ENCODE measurements around the gene SCARB2. TPM values are rescaled to one million over a fixed set of nuclear protein-coding genes. Genes with fewer than 3 reads are reported as not detected.
A peak's percentile ranks its signal among the peaks of the same experiment; 100 is the strongest.

SCARB2 gene
- total RNA-seq, 1 donor from 2014 or later, result 190 TPM

GRCh38 chr4:76179398-76180318 lies 34.0 kb downstream of the SCARB2 start:
- ATAC-seq, result peak; percentile 98
- Histone ChIP-seq H3K9me3 (no peaks in the 10 kb centered on the region), H3K27me3 (no peaks in the 10 kb centered on the region), H3K4me1 (no peaks in the 10 kb centered on the region), H3K36me3 (peaks cover 56% of the 10 kb centered on the region), H3K4me3 (no peak overlapping the region), H3K27ac (no peak overlapping the region)
- DNase-seq, result peak; percentile 89
- peak; percentile 93 for TF ChIP-seq CTCF (IDR thresholded peaks at IDR 0.05)
- intact Hi-C loops (cut with DNase I), result no loop called here

- intact Hi-C loops (cut with DNase I), result no loop called here
Observed at GRCh38 chr4:76178296-76178695, 35.3 kb downstream of the SCARB2 start.

GRCh38 chr4:76177709-76178108 lies 35.9 kb downstream of the SCARB2 start:
- H3K36me3 ChIP-seq, result peaks cover 68% of the 10 kb centered on the region
- no peaks in the 10 kb centered on the region for H3K27me3 ChIP-seq
- no peaks in the 10 kb centered on the region for H3K4me1 ChIP-seq
- TF ChIP-seq CTCF (IDR thresholded peaks at IDR 0.05), result no peak
- H3K4me3 ChIP-seq, result no peak overlapping the region
- ATAC-seq, result no peak
- no peak for DNase-seq
- no peak overlapping the region for H3K27ac ChIP-seq
- intact Hi-C loops (cut with DNase I), result no loop called here
- H3K9me3 ChIP-seq, result no peaks in the 10 kb centered on the region

More at GRCh38 chr4:76178296-76178695, 35.3 kb downstream of the SCARB2 start:
- H3K9me3 ChIP-seq, result no peaks in the 10 kb centered on the region
- TF ChIP-seq CTCF (IDR thresholded peaks at IDR 0.05), result no peak
- no peak overlapping the region for H3K4me3 ChIP-seq
- H3K27me3 ChIP-seq, result no peaks in the 10 kb centered on the region
- H3K36me3 ChIP-seq, result peaks cover 63% of the 10 kb centered on the region
- no peak overlapping the region for H3K27ac ChIP-seq
- no peaks in the 10 kb centered on the region for H3K4me1 ChIP-seq
- DNase-seq (no peak), ATAC-seq (no peak)

GRCh38 chr4:76175336-76175735 lies 38.3 kb downstream of the SCARB2 start:
- ATAC-seq, result no peak
- H3K4me1 ChIP-seq, result no peaks in the 10 kb centered on the region
- peaks cover 84% of the 10 kb centered on the region for H3K36me3 ChIP-seq
- TF ChIP-seq CTCF (IDR thresholded peaks at IDR 0.05), result no peak
- H3K4me3 ChIP-seq, result no peak overlapping the region
- no peak overlapping the region for H3K27ac ChIP-seq
- no peak for DNase-seq
- intact Hi-C loops (cut with DNase I), result no loop called here
- no peaks in the 10 kb centered on the region for H3K9me3 ChIP-seq
- no peaks in the 10 kb centered on the region for H3K27me3 ChIP-seq

- TF ChIP-seq CTCF (IDR thresholded peaks at IDR 0.05), result no peak
- ATAC-seq, result no peak
- Histone ChIP-seq H3K27me3 (no peaks in the 10 kb centered on the region), H3K4me3 (no peak overlapping the region), H3K36me3 (peaks cover 89% of the 10 kb centered on the region), H3K4me1 (no peaks in the 10 kb centered on the region), H3K27ac (no peak overlapping the region), H3K9me3 (no peaks in the 10 kb centered on the region)
- DNase-seq, result no peak
- intact Hi-C loops (cut with DNase I), result no loop called here
Observed at GRCh38 chr4:76174216-76174615, 39.4 kb downstream of the SCARB2 start.
